HG03159 (cell line): ENCODE measurements around the gene CEP112.

Source experiments
- ATAC-seq: cut with Tn5 transposase; IDR thresholded peaks from one replicate; pipeline ENCODE4 v1.9.1; 2021; ENCODE audit warnings: mild to moderate bottlenecking, moderate library complexity; ENCODE audit not compliant: unreplicated experiment

The CEP112 gene

GRCh38 chr17:65626451-65626850 is 565.5 kb downstream of the CEP112 start:
- no peak for ATAC-seq

- ATAC-seq: no peak
Measured at GRCh38 chr17:65618516-65618915, 573.4 kb downstream of the CEP112 start.

- ATAC-seq: no peak
Measured at GRCh38 chr17:65617496-65617895, 574.4 kb downstream of the CEP112 start.

DNA sequence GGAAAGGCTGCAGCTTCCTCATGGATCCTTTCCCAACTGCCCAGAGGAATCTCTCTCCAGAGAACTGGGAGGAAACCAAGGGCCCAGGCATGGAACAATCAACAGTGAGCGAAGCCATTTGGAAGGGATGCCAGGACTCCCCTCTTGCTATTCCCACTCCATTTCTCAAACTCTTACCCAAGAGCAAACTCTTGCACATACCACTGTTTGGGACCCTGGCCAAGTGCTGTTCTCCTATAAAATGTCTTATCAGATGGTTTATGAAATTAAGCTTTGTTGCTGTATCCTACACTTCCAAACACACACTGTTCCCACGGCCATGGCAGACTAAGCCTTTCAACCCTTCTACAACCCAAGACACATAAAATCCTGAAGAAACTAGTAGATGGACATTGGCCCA is 582.2 kb downstream of the CEP112 start:
- ATAC-seq: no peak

- ATAC-seq: no peak
Measured at GRCh38 chr17:65609286-65609685, 582.6 kb downstream of the CEP112 start.

GRCh38 chr17:65604070-65604469 is 587.9 kb downstream of the CEP112 start:
- ATAC-seq: no peak

DNA sequence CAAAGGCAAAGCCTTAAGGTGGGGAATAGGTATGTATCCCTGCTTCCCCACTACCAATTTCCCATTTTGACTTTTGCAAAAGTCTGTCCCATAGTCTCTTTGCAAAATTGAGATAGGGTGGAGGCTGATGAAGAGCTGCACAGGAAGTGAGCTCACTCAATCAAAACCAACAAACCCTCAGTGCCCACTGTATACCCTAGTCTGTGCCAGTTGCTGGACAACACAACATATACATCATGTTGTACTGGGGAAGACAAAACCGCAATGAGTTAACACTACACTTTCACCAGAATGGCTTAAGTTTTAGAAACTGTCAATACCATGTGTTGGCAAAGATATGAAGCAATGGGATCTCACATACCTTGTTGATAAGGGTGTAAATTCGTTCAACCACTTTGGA is 590.1 kb downstream of the CEP112 start:
- no peak for ATAC-seq

- ATAC-seq: no peak
Measured at GRCh38 chr17:65601145-65601544, 590.8 kb downstream of the CEP112 start.

DNA sequence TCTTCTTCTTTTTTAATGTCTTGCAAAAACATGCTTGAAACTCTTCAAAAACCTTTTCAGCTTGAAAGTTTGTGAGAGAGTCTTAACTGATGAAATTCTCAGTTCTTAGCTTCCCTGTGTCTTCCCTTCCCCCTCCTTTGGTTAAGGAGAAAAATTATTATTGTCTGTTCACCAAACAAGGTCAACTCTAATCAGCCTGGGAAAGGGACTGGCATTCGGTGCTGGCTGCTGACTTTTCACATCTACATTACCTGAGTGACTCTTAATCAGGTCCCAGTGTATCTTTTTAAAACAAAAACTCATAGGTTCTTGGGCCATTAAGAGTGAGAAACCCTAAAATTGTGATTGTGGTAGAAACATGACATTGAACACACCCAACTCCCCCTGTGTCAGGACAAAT is 591.4 kb downstream of the CEP112 start:
- no peak for ATAC-seq

DNA sequence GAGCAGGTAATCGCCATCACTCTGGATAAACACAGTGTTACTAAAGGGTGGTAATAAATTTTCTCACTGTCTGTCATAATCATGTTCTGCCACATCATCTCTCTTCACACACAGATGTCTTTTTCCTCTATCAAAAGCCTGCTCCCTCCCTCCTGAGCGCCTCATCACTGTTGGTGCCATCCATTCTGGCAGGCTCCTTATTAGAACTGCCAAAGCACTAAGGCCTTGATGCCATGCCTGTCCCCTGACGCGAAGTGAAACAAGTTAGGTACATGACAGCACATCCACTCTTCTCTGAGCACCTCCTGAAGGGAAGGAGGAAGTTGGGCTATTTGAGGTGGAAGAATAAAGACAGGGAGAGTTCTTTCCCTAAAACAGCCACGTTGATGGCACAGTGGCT is 592.3 kb downstream of the CEP112 start:
- no peak for ATAC-seq

DNA sequence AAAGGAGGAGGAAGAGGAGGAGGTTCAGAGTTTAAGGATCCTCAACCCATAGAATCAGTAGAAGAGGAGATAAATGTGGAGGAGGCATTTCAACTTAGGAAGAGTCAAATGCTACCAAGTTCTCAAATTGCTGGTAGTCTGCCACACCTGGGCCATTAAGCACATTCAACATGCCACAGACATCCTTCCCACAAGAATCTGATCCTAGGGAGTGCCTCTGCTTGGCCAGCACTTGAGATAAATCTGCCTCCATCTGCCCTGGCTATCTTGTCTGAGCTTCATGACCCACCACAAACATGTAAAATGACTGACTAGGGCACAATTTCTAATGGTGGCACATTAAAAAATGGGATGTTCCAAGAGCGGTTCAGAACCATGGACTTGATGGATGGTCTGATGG is 593.2 kb downstream of the CEP112 start:
- ATAC-seq: no peak

DNA sequence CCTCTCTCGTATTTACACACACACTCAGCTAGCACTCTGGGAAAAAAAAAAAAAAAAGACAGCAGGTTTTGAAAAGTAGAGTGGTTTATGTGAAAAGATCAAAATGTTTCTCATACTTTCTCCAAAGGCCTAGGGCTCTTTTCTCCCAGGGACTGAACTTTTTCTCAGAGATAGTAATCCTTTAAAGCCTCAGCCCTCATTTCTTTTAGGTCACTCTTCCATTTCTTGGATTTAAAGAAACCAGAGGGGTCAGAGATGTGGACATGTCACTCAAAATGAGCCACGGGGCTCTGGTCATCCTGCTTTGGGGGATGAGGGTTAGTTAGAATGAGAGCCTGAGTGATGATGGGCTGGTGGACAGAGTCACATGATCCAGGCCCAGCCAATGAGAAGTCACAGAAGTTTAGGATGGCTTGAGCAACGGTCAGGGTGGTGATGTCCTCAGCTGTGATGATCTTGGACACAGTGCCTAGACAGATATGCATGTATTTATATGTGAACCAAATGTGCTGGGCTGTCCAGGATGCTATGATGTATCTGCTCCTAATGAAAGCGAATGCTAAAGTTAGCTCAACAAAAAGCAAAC is 596.8 kb downstream of the CEP112 start:
- ATAC-seq: no peak

DNA sequence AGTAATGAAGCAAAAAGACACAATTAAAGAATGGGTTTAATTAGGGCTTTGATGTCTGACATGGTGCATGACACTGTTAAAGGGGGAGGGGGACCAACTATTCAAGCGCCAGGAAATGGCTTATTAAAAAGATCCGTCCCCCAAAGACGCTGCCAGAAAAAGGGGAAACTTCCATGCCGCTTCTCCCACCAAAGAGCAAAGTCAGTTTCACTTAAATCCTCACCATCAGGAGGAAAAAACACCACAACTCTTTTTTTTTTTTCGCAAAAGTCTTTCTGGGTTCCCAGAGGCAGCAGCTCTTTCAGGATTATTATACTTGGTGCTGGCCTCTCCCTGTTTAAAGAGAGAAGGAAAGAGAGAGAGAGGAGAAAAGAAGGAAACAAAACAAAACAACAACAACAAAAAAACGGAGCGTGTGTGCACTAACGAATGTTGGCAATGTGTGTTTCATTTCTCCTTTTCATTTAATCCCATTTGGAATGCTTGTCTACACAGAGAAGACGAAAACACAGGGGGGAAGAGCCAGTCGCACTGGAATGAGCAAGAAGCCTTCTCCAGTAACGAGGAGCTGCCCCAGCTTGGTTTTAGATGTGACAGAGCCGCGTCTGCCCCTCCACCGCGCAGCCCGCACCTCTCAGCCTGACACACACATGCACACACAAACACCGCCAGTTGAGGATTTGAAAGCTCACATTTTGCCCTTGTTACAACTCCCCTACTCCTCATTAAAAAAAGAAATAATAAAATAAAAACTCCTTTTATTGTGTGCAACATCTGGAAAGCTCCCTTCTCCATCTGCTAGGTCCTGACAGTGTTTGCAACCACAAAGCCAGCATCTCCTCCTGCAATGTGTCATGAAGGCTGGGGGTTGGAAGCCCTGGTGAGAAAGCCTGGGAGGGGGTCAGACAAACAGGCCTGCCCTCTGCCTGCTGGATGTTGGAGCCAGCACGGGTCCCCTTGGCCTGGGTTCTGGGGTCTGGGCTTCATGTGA is 597.8 kb downstream of the CEP112 start:
- ATAC-seq: no peak

- ATAC-seq: no peak
Measured at GRCh38 chr17:65593092-65593854, 598.7 kb downstream of the CEP112 start.

DNA sequence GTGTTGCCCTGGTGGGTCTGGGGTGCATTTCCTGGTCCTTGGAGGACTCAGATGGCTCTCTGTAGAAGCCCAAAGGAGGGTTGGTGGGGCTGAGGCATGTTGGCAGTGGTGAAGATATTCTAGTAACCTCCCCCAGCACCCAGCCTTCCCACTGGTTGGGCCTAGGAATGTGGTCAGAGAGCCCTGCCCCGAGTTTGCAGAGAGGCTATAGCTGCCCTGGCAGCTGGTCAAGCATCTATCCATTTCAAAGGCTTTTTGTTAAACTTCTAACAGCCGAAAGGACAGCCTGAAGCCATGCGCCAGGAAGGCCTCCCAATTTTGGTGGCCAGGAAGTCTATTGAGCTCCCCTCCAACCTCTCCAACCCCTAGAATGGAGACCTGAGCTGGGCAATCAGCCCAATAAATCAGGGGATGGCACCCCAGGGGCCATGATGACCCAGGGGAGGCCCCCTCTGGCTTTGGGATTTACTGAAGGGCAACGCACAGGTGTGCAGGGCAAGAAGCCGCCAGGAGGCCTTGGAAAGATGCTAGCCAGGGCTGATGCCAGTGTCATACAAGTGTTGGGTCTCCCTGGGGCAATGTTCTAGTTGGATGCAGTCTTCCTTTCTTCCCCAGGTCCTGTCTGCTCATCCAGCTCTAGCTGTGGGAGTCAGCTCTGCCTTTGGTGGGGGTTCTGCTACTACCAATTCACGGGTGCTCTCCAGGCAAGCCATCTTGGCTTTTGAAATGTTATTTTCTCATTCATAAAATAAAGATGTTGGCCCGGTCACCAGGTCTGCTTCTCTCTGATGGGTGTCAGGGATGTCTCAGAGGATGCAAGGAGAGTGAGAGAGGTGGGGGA is 599.6 kb downstream of the CEP112 start:
- no peak for ATAC-seq

DNA sequence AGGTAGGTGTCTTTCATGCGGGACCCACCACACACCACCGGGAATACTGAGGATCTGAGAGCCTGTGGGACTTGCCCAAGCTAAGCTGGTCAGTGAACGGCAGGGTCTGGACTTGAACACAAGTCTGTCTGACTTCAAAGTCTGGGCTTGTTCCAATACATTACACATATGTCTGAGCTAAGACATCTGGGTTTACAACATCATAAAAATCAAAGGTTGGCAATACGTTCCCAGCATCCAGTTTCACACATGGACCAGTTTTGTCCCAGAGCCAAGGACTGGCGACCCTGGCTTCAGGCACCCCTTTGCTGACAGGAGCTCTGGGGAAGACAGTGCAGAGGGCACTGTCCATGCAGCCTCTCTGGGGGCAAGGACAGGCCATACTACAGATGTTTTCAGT is 602.6 kb downstream of the CEP112 start:
- no peak for ATAC-seq

- no peak for ATAC-seq
Measured at GRCh38 chr17:65588181-65588808, 603.6 kb downstream of the CEP112 start.

DNA sequence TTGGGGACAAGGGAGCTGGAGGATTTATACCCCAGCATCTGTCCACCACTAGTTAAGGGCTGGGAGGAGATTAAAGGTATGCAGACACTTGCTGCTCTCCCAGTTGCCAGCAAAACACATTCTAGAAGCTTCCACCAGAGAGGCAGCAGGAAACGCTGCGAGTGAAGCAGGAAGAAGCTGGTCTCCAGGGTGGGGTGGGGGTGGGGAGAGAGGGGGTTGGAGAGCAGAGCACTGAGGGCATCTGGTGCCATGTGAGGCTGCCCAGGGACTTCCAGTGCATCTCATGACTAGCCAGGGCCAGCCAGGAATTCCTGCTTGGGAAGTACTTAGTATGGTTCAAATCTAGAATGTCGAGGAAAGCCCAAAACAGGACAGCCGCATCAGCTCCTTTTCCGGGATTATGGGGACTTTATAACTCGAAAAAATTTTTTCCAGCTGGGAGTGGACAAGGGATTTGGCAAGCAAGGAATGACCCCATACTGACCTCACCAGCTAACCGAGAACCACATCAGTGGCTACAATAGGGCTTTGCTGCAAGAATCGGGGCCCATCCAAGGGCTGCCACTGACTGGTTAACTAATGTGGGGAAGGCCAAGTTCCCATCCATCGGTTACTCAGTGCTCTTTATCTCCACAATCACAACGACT is 604.3 kb downstream of the CEP112 start:
- no peak for ATAC-seq

DNA sequence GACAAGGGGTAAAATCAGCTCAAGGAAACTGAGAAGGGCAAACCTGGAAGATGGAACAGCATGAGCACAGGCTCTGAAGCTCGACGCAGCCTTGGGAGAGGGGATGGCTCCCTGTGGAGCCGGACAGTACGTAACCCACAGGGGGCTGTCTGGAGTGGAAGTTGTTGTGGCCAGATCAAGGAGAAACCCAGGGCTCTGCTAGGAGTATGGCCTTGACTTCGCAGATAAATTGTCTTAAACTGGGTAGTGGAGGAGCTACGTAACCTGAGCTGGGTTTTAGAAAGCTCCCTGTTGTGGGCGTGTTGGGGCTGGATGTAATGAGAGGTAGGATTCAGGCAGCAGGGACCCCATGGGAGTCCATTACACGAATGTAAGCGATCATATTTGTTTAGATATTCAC is 605.0 kb downstream of the CEP112 start:
- ATAC-seq: no peak
